ENCODE data around the gene SOST. TPM values are rescaled to one million over a fixed set of nuclear protein-coding genes. Genes with fewer than 3 reads are reported as not detected.
"Not testable (repeated sequence)": the region's sequence is repeated elsewhere in the genome, so short reads cannot be mapped to it uniquely, and the experiment has no call there.

The SOST gene
- not detected for total RNA-seq

DNA sequence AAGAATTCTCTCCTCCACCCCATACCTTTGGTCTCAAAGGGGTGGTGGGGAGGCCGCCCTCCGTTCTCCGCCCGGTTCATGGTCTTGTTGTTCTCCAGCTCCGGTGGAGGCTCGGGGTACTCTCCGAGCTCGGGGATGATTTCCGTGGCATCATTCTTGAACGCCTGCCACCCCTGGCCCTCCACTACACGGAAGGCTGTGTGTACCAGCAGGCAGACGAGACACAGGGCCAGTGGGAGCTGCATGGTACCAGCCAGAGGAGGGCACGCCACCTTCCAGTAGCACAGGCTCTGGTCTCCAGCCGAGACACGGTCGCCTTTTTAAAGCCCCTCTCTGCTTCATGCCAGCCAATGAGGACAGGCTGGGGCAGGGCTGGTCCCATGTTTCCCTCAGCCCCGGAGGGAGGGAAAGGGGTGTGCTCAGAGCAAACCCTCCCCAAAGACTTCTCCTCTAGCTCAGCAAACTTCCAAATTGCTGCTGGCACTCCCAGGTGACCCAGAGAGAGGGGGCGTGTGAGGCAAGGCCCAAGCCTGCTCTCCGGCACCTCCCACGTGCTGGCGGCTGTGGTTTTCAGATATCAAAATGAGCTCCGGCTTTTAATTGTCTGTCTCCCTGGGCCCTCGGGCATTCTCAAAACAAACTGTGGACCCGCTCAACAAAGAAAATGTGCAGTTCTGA is at the start of gene SOST:
Gene SOST (minus strand): TSS at position 295 of the 678 bp plus-strand sequence. CDS start 50 bp downstream, at position 245.
- POLR2A ChIA-PET: no interaction called here
- CTCF ChIA-PET: interaction anchor here (1.1 to 13.2 kb wide), 8 partner anchors 15 to 182 kb away, joined by 3 to 187 read pairs (median 4); no protein-coding TSS in a partner anchor

DNA sequence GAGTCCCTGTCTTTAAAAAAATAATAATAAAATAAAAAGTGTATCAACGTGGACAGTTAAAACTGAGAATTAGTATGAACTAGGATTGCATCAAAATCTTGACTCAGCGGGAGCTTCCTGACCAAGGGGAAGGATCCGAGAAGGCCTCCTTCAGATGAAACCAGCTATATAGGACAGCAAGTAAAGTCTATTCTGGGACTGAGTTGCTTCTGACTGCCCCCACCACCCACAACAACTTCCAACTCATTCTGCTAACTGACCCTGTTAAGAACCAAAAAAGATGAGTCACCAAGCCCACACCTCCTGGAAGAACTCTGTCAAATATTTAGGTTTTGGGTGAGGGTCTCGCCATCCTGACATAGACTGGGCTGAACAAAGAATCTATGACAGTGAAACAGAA is 49.5 kb upstream of the SOST start:
- ChIA-PET CTCF (no interaction called here), POLR2A (no interaction called here)

DNA sequence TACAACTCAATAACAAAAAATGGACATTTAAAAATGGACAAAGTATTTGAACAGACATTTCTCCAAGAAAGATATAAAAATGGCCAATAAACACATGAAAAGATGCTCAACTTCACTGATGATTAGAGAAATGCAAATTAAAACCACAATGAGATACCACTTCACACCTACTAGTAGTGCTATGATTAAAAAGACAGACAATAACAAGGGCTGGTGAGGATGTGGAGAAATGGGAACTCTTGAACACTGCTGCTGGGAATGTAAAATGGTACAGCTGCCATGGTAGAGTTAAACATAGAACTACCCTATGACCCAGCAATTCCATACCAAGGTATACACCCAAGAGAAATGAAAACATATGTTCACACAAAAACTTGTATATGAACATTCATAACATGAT is 46.5 kb upstream of the SOST start:
- ChIA-PET POLR2A (interaction anchor here (0.6 kb wide), 1 partner anchor 145 kb away, joined by 3 read pairs; no protein-coding TSS in a partner anchor), CTCF (no interaction called here)

DNA sequence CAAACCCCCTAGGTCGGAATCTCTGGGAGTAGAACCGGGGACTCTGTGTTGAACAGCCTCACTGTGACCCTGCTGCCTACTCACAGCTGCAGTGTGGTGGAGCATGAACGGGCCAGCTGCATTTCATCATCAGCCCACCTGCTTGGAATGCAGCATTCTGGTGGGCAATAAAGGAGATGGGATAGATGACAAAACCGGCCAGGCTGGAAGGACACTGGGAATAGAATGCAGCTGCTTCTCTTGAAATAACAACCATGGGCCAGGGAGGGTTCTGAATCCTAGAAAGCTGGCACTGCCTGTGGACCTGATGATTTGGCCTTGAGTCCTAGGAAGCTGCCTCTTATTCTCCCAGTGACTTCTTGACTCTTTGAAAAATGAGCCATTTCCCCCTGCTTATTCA is 45.2 kb upstream of the SOST start:
- POLR2A ChIA-PET: no interaction called here
- CTCF ChIA-PET: no interaction called here

DNA sequence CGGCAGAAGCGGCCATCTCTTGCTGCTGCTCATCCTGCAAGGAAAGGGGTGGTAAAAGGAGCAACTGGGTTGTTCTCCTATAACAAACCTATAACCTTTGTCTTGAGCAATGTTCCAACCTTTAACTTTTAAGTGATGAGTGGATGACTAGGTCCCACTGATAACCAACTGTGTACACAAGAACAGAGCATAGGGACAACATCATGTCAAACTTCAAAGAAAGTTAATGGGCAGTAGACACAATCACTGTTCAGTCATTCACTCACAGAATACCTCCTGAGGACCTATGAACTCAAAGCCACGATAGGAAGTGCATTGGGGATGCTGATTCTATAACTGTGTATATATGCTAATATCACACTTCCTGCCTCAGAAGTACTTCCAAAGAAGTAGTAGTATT is 43.3 kb upstream of the SOST start:
- ChIA-PET CTCF (no interaction called here), POLR2A (no interaction called here)

DNA sequence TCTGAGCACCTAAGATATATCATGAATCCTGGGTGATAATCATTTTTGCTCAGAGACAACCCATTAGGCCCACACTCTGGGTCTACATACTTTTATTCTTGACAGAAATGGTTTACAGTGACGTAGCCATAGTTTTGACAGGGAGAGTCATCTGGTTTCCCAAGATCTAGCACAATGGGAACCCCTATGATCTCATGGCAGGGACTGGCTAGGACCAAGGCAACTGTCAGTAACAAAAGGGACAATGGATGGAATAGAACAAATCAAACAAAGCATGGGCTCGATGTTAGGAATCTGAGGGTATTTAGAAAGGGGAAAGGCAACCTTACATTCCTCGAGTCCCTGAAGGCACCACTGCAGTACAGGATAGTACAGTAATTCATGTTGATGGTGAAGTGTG is 42.1 kb upstream of the SOST start:
- POLR2A ChIA-PET: no interaction called here
- CTCF ChIA-PET: interaction anchor here (1.5 kb wide), 1 partner anchor 78 kb away, joined by 3 read pairs; no protein-coding TSS in a partner anchor

DNA sequence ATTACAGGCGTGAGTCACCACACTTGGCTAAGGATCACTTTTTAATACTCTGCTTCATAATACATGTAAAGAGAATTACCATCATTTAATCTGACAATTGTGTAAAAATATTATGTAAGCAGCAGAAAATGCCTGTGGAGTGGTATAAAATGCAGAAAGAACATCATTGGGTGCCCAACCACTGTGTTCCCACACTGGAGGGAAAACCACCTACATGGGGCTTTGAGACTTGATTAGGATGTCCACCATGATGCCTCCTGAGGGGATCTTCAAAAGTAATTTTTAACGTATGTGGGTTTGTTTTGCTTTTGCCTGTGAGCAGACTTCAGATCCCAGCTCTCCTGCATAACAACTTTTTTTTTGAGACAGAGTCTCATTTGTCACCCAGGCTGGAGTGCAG is 40.5 kb upstream of the SOST start:
- POLR2A ChIA-PET: no interaction called here
- CTCF ChIA-PET: no interaction called here

DNA sequence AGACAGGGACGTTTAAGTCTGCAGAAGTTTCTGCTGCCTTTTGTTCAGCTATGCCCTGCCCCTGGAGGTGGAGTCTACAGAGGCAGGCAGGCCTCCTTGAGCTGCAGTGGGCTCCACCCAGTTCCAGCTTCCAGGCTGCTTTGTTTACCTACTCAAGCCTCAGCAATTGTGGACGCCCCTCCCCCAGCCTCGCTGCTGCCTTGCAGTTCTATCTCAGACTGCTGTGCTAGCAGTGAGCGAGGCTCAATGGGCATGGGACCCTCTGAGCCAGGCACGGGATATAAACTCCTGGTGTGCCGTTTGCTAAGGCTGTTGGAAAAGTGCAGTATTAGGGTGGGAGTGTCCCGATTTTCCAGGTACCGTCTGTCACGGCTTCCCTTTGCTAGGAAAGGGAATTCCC is 39.4 kb upstream of the SOST start:
- POLR2A ChIA-PET: interaction anchor here (0.6 kb wide), 1 partner anchor 13 kb away, joined by 3 read pairs; no protein-coding TSS in a partner anchor
- CTCF ChIA-PET: not testable (repeated sequence)

DNA sequence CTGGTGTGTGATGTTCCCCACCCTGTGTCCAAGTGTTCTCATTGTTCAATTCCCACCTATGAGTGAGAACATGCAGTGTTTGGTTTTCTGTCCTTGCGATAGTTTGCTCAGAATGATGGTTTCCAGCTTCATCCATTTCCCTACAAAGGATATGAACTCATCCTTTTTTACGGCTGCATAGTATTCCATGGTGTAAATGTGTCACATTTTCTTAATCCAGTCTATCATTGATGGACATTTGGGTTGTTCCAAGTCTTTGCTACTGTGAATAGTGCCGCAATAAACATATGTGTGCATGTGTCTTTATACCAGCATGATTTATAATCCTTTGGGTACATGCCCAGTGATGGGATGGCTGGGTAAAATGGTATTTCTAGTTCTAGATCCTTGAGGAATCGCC is 34.1 kb upstream of the SOST start:
- POLR2A ChIA-PET, CTCF ChIA-PET: not testable (repeated sequence)

DNA sequence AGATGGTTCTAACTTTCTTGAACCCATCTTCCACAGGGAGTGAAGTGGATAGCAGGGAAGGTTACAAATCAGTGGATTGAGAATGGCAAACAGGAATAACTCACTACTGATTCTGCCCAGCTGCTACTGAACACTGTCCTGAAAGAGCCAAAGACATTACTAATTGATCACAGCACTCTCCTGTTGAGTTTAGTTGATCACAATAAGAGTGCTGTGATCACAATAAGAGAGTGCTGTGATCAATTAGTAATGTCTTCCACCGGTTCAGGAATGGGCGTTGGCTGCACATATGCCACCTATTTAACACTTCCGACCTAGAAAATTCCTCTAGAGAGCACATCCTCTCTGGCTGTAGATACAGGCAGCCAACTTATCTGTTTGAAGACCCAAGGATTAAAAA is 33.0 kb upstream of the SOST start:
- CTCF ChIA-PET: no interaction called here
- POLR2A ChIA-PET: no interaction called here

DNA sequence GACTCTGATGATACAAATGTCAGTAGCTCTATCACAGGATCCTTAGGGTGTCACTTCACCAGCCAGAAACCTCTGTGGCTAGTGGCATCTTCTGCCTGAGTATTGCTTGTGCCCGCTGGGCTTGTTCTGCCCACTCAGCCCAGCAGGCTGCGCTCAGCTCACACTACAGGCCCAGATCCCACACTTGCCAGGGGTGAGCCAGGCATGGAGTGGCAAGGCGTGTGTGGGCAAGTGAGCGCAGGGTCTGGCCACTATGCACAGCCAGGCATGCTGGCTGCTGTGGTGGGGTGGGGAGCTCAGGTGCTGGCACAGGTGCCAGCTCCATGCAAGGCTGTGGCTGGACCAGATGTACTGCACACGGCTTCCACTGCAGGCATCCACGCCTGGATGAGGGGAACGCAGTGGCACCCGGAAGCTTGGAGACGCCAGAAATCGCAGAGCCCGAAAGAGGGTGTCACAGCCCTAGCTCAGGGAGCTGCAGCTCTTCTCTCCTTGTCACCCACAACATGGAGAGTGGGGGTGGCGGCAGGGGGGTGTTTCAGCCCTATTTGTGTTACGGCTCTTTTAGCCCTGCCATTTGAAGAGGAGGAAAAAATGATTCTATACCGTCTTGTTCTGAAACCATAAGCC is 31.8 kb upstream of the SOST start:
- POLR2A ChIA-PET: no interaction called here
- CTCF ChIA-PET: interaction anchor here (0.9 kb wide), 1 partner anchor 96 kb away, joined by 3 read pairs; no protein-coding TSS in a partner anchor

DNA sequence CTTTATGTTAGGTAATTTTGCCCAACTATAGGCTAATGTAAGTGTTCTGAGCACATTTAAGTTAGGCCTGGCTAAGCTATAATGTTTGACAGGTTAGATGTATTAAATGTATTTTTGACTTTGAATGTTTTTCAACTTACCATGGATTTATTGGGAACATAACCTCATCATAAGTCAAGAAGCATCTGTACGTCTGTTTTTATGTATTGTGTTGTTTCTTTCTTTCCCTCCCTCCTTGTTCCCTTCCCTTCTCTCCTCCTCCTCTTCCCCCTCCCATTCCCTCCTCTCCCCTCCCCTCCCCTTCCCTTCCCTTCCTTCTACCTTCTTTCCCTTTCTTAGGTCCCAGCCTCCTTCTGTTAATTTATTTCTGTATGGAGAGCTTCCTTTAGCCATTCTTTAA is 30.9 kb upstream of the SOST start:
- POLR2A ChIA-PET: no interaction called here
- CTCF ChIA-PET: interaction anchor here (0.9 kb wide), 1 partner anchor 95 kb away, joined by 3 read pairs; no protein-coding TSS in a partner anchor

DNA sequence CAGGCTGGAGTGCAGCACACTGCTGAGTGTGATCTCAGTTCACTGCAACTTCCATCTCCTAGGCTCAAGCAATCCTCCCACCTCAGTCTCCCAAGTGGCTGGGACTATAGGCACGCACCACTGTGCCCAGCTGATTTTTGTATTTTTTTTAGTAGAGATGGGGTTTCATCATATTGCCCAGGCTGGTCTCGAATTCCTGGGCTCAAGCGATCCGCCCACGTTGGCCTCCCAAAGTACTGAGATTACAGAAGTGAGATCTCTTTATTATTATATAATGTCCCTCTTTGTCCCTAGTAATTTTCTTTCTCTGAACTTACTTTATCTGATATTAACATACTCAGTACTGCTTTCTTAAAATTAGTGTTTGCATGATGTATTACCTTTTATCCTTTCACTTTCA is 29.9 kb upstream of the SOST start:
- POLR2A ChIA-PET: no interaction called here
- CTCF ChIA-PET: no interaction called here

DNA sequence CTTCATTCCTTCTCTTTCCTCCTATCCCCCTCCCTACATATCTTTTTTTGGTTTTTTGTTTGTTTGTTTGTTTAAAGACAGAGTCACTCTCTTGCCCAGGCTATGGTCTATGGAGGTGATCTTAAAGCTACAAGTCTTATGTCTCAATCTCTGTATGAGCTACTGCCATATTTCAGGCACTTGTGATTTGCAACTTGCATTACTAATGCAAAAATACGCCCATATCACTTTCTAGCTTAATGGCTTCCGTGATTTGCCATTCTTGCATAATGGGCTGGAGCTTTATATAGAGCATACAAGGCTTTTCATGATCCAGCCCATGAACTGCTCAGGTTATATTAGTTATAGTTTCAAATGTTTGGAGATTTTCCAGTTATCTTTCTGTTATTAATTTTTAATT is 29.1 kb upstream of the SOST start:
- POLR2A ChIA-PET: no interaction called here
- CTCF ChIA-PET: no interaction called here

DNA sequence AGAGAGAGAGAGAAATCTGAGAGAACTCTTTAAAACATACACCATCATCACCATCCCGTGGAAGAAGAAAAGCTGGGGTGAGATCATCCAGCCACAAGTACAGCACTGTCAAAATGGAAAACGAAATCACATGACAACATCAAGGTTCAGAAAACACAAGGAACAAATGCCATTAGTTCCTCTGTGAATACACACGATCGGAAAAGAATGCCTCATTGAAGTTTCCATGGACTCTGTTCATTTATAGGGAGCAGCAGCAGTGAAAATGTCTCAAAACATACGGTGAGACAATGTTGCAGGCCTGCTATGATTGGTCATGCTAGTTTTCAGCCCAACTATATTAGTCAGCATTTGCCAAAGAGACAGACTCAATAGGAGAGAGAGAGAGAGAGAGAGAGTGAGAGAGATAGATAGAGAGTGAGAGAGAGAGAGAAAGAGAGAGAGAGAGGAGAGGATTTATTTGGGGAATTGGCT is 26.1 kb upstream of the SOST start:
- ChIA-PET POLR2A (no interaction called here), CTCF (interaction anchor here (1.3 kb wide), 1 partner anchor 18 kb away, joined by 4 read pairs; no protein-coding TSS in a partner anchor)

DNA sequence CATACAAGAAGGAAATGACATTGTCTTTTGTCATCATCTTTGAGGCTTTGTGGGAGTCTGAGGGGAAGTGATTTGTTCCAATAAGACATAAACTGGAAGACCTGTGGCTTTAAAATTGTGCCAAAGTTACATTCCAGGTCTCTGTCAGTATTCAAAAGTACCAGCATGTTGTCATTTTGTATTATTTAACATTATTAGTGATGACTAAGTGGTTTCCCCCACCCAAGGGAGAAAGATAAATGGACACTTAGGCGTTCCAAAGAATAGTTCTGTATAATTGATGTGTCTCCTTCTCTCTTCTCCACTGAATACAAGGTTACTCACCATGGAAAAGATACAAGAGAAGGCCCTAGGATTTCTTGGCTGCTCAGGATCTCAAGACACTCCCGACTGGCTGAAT is 25.5 kb upstream of the SOST start:
- POLR2A ChIA-PET: no interaction called here

DNA sequence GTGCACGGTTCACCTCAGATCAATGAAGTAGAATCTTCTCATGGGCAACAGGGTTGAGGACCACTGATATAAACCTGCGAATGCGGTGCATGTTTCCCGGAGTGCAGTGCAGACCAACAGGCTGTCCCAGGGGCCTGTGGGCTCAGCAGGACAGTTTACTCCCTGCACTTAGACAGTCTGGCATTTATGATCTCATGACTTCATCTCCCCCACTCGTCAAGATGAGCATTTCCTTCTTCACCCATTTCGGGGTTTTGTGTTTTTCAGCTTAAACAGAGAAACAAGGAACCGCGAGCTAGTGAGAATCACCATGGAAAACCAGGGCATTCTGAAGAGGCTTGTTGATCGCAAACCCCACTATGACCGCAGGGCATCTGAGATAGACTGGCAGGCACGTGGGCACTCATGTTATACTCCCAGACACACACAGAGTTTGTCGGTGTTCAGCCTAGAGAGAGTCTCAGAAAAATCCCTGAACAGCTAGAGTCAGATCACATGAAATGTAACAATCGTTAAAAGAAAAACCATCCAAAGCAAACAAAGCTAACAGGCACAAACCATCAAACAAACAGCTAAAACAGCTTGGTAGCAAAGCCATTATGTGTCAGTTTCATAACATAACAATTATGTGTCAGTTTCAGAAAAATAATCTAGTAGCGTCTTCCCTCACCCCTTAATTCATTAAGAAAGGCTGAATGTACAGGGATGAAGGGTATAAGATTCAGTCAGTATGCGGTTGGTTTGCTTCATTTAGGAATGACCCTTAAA is 24.5 kb upstream of the SOST start:
- ChIA-PET CTCF (interaction anchor here (0.6 to 1.5 kb wide), 4 partner anchors 22 to 106 kb away, joined by 3 to 4 read pairs (median 4); no protein-coding TSS in a partner anchor), POLR2A (no interaction called here)

More for the DNA sequence above, 25.5 kb upstream of the SOST start:
- CTCF ChIA-PET: no interaction called here

DNA sequence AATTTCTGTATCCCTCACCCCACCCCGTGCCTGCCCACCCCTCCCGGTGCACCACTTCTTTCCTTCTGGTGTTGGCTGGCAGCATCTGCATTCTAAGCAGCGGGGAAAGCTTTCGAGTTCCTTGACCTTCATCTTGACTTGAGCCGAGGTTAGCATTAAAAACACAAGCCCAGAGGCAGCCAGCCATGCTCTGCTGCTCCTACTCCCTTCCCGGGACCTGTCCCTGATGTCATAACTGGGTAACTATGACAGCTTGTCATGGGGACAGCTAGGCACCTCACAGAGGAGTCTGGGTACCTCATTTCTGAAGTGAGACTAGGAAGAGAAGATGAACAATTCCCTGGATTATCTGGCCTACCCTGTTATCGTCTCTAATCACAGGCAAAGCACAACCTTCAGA is 21.5 kb upstream of the SOST start, which contains the start of gene CFAP97D1:
Gene CFAP97D1 (plus strand): TSS at position 301 of the 400 bp plus-strand sequence. CDS start 28 bp downstream, at position 329.
- ChIA-PET POLR2A (no interaction called here), CTCF (interaction anchor here (1.2 kb wide), 1 partner anchor 14 kb away, joined by 3 read pairs; no protein-coding TSS in a partner anchor)

DNA sequence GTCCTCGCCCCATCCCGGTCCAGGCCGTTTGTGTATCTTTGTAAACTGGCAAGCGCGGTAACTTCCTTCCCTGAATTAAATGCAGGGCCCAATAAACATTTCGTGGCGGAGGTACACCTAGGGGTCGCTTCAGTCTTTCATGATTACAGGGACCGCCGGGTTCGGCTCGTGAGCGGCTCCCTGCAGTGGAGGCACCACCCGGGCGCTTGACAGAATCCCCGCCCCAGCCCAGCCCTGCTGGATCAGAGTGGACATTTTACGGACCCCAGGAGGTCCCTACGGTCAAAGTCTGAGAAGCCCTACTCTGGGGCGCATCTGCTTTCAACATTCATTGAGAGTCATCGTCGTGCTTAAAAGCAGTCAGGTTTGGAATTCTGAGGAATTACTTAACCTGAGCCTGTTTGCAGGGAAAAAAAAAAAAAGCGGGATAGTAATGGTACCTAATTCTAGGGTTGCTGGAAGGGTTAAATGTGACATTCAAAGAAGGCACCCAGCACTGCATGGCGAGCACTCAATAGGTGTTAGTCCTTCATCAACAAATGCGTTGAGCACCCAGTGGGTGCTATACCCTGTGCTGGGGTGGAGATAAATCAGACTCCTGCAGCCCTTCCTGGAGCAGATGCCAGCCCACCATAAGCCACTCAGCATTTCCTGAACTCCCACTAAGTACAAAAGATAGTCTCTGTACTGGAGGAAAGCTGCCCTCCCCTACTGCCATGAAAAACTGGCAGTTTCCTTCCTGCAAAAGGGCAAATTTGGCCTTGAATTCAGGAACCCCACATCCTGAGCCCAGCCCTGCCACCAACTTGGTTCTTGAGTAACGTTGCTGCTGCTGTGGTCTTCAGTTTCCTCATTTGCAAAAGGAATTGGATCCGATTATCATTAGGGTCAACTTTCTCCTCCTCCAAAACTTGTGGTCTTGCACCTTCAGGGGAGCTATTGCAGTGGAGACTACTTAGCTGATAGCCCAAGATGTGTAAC is 20.8 kb upstream of the SOST start:
- CTCF ChIA-PET: interaction anchor here (1.0 to 1.5 kb wide), 4 partner anchors 13 to 101 kb away, joined by 3 to 4 read pairs (median 3); no protein-coding TSS in a partner anchor
- POLR2A ChIA-PET: no interaction called here

Measured in activated CD8-positive, alpha-beta memory T cell treated with anti-CD3 and anti-CD28 coated beads for 36 hours (primary cell).